ENCODE data around the gene ZBTB16.

The ZBTB16 gene

DNA sequence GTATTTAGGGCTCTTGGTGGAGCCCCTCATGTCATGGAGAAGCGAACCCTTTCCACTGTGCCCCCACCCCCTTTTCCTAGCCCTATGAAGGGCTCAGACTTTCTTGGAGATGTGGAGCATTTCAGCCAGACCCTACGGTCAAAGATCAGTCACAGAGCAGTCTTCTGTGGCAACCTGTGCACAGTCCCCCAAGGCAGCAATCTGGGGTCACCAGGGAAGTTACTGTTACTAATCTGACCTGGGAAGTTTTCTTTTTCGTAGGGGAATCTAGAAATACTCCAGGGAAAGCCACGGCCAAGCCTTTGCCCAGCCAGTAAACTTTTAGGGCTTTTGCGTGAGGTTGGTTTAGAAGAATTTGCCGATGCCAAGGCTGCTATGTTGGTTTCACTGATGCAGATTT, 50.6 kb downstream of the ZBTB16 start (continued):
- TF ChIP-seq, protein P1, sequence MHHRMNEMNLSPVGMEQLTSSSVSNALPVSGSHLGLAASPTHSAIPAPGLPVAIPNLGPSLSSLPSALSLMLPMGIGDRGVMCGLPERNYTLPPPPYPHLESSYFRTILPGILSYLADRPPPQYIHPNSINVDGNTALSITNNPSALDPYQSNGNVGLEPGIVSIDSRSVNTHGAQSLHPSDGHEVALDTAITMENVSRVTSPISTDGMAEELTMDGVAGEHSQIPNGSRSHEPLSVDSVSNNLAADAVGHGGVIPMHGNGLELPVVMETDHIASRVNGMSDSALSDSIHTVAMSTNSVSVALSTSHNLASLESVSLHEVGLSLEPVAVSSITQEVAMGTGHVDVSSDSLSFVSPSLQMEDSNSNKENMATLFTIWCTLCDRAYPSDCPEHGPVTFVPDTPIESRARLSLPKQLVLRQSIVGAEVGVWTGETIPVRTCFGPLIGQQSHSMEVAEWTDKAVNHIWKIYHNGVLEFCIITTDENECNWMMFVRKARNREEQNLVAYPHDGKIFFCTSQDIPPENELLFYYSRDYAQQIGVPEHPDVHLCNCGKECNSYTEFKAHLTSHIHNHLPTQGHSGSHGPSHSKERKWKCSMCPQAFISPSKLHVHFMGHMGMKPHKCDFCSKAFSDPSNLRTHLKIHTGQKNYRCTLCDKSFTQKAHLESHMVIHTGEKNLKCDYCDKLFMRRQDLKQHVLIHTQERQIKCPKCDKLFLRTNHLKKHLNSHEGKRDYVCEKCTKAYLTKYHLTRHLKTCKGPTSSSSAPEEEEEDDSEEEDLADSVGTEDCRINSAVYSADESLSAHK (tag by site-specific recombination; IDR thresholded peaks at IDR 0.05) = no peak
- TF ChIP-seq ZFP3 (tag by site-specific recombination; IDR thresholded peaks at IDR 0.05; ENCODE audit: low read depth) (no peak), ZNF843 (tag by site-specific recombination; IDR thresholded peaks at IDR 0.05) (no peak), ZNF274 (IDR thresholded peaks at IDR 0.05; ENCODE audit: low read length) (no peak), ZNF274 (tag by site-specific recombination; IDR thresholded peaks at IDR 0.05; ENCODE audit: borderline replicate concordance) (no peak), KLF7 (tag by site-specific recombination; IDR thresholded peaks at IDR 0.05; ENCODE audit: borderline replicate concordance) (no peak), YY1 (tag by site-specific recombination; IDR thresholded peaks at IDR 0.05) (no peak), GLI2 (tag by site-specific recombination; IDR thresholded peaks at IDR 0.05; ENCODE audit: borderline replicate concordance, low read depth) (no peak), ZNF571 (tag by site-specific recombination; IDR thresholded peaks at IDR 0.05) (no peak)
- TF ChIP-seq, protein P2, sequence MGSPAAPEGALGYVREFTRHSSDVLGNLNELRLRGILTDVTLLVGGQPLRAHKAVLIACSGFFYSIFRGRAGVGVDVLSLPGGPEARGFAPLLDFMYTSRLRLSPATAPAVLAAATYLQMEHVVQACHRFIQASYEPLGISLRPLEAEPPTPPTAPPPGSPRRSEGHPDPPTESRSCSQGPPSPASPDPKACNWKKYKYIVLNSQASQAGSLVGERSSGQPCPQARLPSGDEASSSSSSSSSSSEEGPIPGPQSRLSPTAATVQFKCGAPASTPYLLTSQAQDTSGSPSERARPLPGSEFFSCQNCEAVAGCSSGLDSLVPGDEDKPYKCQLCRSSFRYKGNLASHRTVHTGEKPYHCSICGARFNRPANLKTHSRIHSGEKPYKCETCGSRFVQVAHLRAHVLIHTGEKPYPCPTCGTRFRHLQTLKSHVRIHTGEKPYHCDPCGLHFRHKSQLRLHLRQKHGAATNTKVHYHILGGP (tag by site-specific recombination; IDR thresholded peaks at IDR 0.05) = no peak

- H3K27ac ChIP-seq (ENCODE audit: extremely low read depth, low read depth, low read length) = no peak overlapping the region
- POLR2A ChIA-PET = no interaction called here
- TF ChIP-seq ZSCAN4 (tag by site-specific recombination; IDR thresholded peaks at IDR 0.05) (peak; percentile 14; the same call in 1 of the 2 replicates), ZNF600 (tag by site-specific recombination; IDR thresholded peaks at IDR 0.05) (no peak), KLF1 (tag by site-specific recombination; IDR thresholded peaks at IDR 0.05) (no peak), SCRT2 (tag by site-specific recombination; IDR thresholded peaks at IDR 0.05) (no peak)
- TF ChIP-seq, protein P3, sequence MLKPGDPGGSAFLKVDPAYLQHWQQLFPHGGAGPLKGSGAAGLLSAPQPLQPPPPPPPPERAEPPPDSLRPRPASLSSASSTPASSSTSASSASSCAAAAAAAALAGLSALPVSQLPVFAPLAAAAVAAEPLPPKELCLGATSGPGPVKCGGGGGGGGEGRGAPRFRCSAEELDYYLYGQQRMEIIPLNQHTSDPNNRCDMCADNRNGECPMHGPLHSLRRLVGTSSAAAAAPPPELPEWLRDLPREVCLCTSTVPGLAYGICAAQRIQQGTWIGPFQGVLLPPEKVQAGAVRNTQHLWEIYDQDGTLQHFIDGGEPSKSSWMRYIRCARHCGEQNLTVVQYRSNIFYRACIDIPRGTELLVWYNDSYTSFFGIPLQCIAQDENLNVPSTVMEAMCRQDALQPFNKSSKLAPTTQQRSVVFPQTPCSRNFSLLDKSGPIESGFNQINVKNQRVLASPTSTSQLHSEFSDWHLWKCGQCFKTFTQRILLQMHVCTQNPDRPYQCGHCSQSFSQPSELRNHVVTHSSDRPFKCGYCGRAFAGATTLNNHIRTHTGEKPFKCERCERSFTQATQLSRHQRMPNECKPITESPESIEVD (tag by site-specific recombination; IDR thresholded peaks at IDR 0.05) = peak; percentile 39; the same call in 1 of the 2 replicates
- no peaks in the 10 kb centered on the region; the same call in none of the 2 replicates for H3K4me1 ChIP-seq (ENCODE audit: control insufficient read depth, insufficient read depth, low read length)
- no peaks in the 10 kb centered on the region for H3K9me3 ChIP-seq (ENCODE audit: control insufficient read depth, insufficient read depth, low read depth, low read length)
- H3K36me3 ChIP-seq (ENCODE audit: control insufficient read depth in 2 of 2, insufficient read depth in 1 of 2, low read length in 2 of 2) = no peaks in the 10 kb centered on the region
- H3K4me3 ChIP-seq (ENCODE audit: low read depth, low read length) = no peak overlapping the region
- CTCF ChIA-PET = interaction anchor here (0.5 to 0.6 kb wide), 2 partner anchors 16 to 52 kb away, joined by 4 read pairs; partner anchors contain the start of gene ZBTB16
These were observed 51.7 kb downstream of the ZBTB16 start for GRCh38 chr11:114110952-114111947.

Data from HEK293 (cell line).